Activated naive CD4-positive, alpha-beta T cell treated with anti-CD3 and anti-CD28 coated beads for 36 hours (primary cell): Measurements from ENCODE around the gene NDUFA13. TPM values are rescaled to one million over a fixed set of nuclear protein-coding genes. Genes with fewer than 3 reads are reported as not detected.

Experiments used
- CTCF ChIA-PET: fragments of 350-600 bp; sonication (Branson Sonifier 250); formaldehyde crosslinking; loops from one replicate; lab custom pipeline; 2021; ENCODE audit warnings: antibody characterized with exemption; lab: Charles Lee
- DNase-seq: peaks from one replicate; pipeline ENCODE4 v3.0.0-alpha.2; 2020
- H3K27ac Mint-ChIP-seq: one replicate; pipeline ENCODE4 v1.8.0; 2021; ENCODE audit warnings: mild to moderate bottlenecking, mixed read lengths
- H3K27me3 Mint-ChIP-seq: one replicate; pipeline ENCODE4 v1.8.0; 2021; ENCODE audit warnings: low read depth, mixed read lengths
- H3K36me3 Mint-ChIP-seq: one replicate; pipeline ENCODE4 v1.8.0; 2021; ENCODE audit warnings: low read depth, mixed read lengths
- H3K4me1 Mint-ChIP-seq: one replicate; pipeline ENCODE4 v1.8.0; 2021; ENCODE audit warnings: low read depth, mixed read lengths
- H3K4me3 Mint-ChIP-seq: one replicate; pipeline ENCODE4 v1.8.0; 2021; ENCODE audit warnings: mild to moderate bottlenecking, moderate library complexity, mixed read lengths
- H3K9me3 Mint-ChIP-seq: one replicate; pipeline ENCODE4 v1.8.0; 2021; ENCODE audit warnings: mixed read lengths
- intact Hi-C: fragments of 100-400 bp; cut with micrococcal nuclease; formaldehyde crosslinking; loops from one replicate; pipeline ENCODE4 v1.15.1; 2023
- total RNA-seq, 2 experiments: library from RNA; stranded (reverse); gene quantifications; one replicate each; pipeline ENCODE4 v1.2.3, GENCODE V29; 2021

Gene NDUFA13
- total RNA-seq, 2 experiments from 2014 or later = 351 to 376 TPM

DNA sequence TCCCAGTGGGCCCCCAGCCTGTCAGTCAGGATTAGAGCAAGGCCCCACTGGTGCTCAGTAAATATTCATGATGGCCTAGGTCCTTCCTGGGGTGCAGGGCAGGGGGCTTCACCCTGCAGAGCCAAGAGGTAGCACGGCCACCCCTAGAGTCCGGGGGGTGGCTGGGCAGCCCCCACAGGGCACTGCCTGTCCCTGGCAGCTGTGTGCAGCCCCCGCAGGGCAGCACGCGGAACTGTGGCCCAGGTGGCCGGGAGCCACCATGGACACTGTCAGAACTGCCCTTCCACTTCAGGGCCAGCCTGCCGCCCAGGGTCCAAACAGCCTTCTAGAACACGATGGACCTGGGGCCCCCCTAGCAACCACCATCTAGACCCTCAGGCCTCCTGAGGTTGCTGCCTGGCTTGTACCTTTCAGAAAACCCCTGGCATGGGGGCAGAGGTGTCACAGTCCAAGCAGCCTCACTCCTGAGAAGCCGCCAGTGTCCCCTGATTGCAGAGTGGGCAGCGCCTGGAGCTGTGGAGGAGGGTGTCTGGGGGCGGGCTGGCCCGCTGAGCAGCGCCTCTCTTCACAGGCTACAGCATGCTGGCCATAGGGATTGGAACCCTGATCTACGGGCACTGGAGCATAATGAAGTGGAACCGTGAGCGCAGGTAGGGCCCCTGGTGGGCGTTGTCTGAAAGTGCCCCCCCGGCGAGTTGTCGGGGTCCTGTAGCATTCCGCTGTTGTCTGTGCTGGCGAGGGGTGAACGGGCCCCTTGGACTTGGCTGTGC, 9.8 kb downstream of the NDUFA13 start:
- no peak for DNase-seq
- CTCF ChIA-PET = no interaction called here
- no peaks in the 10 kb centered on the region for H3K9me3 Mint-ChIP-seq
- intact Hi-C loops = no loop called here
- peaks cover 18% of the 10 kb centered on the region for H3K4me1 Mint-ChIP-seq
- H3K4me3 Mint-ChIP-seq = no peak overlapping the region
- no peak overlapping the region for H3K27ac Mint-ChIP-seq
- H3K27me3 Mint-ChIP-seq = no peaks in the 10 kb centered on the region
- H3K36me3 Mint-ChIP-seq = peaks cover 6% of the 10 kb centered on the region

DNA sequence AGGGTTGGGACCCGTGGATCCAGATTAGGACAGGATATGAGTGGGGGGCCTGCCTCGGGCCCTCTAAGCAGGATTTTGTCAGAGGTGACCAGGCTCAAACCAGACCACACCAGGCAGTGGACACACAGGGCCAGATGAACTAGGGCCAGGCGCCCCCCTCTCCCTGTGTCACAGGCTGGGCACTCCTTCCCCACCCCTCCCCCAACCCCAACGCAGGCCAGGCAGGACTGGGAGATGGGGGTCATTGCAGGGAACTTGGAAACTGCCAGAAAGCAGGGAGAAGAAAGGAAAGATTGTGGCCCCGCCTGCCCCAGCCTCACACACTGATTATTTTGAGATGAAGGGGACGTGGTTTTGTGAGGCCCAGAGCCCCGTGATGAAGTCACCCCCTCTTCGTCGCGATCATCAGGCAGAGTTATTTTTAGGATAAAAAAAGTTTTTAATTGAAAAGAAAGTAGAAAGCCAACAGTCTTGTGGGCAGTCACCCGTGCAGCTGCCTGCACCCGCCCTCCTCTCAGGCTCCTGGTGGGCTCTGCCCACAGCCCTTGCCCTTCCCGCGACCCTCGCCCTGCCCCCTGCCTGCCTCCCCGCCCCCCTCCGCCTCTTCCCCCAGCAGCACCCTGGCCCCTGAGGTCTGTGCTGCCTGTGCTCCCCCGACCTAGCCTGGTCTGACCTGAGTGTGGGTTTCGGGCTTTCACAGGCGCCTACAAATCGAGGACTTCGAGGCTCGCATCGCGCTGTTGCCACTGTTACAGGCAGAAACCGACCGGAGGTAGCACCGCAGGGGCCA, 10.8 kb downstream of the NDUFA13 start:
- Mint-ChIP-seq H3K27me3 (no peaks in the 10 kb centered on the region), H3K27ac (no peak overlapping the region), H3K9me3 (no peaks in the 10 kb centered on the region), H3K36me3 (peaks cover 3% of the 10 kb centered on the region), H3K4me3 (no peak overlapping the region), H3K4me1 (peaks cover 10% of the 10 kb centered on the region)
- no peak for DNase-seq
- intact Hi-C loops = no loop called here
- CTCF ChIA-PET = no interaction called here

DNA sequence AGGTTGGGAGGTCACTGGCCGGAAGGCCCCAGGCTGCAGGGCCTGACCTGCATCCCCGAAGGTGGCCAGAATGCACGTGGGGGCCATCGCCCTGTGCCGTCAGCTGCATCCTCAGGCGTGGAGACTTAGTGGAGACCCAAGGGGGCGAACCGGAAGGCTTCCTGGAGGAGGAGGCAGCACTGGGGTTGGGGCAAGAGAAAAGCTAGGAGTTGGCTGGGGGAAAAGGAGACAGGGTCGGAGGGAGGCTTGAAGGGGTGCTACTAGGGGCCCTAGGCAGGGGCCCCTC, 11.3 kb downstream of the NDUFA13 start:
- peaks cover 5% of the 10 kb centered on the region for H3K36me3 Mint-ChIP-seq
- H3K4me1 Mint-ChIP-seq = peaks cover 12% of the 10 kb centered on the region
- CTCF ChIA-PET = no interaction called here
- no peak for DNase-seq
- H3K4me3 Mint-ChIP-seq = no peak overlapping the region
- H3K27ac Mint-ChIP-seq = no peak overlapping the region
- H3K27me3 Mint-ChIP-seq = no peaks in the 10 kb centered on the region
- H3K9me3 Mint-ChIP-seq = no peaks in the 10 kb centered on the region
- intact Hi-C loops = no loop called here

DNA sequence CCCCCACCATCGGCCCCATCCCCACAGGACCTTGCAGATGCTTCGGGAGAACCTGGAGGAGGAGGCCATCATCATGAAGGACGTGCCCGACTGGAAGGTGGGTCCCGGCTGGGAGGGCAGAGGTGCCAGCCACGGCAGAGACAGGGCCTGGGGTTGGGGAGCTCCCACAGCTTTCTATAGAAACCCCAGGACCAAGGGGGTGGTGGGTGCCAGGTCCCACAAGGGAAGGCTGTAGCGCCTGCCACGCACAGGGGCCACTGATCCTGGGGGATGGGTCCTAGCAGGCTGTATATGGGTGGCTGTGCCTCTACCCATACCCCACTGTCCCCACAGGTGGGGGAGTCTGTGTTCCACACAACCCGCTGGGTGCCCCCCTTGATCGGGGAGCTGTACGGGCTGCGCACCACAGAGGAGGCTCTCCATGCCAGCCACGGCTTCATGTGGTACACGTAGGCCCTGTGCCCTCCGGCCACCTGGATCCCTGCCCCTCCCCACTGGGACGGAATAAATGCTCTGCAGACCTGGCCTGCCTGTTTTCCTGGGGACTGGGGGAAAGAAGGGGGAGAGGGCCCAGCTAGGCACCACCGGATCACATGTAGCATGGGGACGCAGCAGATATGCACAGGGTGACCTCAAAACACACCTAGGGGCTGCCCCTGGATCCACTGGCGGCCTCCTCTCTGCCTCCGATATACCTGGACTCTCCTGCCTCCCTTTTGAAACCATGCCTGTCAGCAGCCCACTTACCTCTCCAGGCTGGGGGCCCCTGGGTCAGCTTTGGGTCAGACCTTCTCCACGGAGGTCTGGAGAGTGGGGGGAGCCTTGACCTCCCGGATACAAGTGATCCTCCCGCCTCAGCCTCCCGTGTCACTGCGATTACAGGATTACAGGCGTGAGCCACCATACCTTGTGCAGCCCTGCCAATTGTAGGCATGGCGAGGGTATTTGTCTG, 11.9 kb downstream of the NDUFA13 start:
- no peaks in the 10 kb centered on the region for H3K27me3 Mint-ChIP-seq

DNA sequence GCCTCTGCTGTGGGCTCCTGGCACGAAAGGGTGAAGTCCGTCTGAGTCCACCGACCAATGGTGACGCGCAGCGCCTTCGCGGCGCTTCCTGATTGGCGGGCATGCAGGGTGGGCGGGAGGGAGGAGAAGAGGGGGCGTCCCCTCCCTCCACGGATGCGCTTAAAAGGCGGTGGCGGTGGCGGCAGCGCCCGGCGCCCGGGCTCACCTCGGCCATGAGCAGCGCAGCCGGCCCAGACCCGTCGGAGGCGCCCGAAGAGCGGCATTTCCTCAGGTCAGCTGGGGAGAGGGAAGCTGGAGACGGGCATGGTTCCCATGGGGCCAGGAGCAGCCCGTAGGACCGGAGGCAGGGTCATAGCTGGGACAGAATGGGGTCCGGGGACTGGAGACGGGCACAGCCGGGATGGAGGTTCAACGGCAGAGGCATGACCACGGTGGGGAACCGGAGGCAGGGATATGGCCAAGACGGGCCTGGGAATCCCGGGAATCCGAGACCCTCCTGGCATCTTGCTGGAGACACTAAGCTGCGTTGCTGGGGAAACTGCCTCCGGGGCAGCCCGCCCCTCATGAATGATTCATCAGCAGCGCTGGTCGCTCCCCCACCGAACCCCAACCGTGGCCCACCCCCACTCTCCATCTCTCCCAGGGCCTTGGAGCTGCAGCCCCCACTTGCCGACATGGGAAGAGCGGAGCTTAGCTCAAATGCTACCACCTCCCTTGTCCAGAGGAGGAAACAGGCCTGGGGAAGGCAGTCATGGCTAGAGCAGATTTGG, 12.9 kb downstream of the NDUFA13 start, which contains the start of gene YJEFN3:
Gene YJEFN3, plus strand, starts transcription at position 191 of the 770 bp plus-strand sequence. Its CDS starts 22 bp downstream, at position 213.
- CTCF ChIA-PET = interaction anchor here (0.6 to 5.9 kb wide), 3 partner anchors 99 to 139 kb away, joined by 3 to 46 read pairs (median 4); partner anchors contain the start of gene GMIP
- intact Hi-C loops = no loop called here
- Mint-ChIP-seq H3K4me3 (no peak within 1 kb of the TSS), H3K36me3 (peaks cover 5% of the 10 kb centered on the region), H3K27ac (peak within 1 kb of the TSS; percentile 30), H3K9me3 (no peaks in the 10 kb centered on the region), H3K4me1 (peaks cover 8% of the 10 kb centered on the region), H3K27me3 (no peaks in the 10 kb centered on the region)
- no peak for DNase-seq

More for the DNA sequence above, 11.9 kb downstream of the NDUFA13 start:
- Mint-ChIP-seq H3K9me3 (no peaks in the 10 kb centered on the region), H3K4me3 (no peak overlapping the region), H3K4me1 (peaks cover 9% of the 10 kb centered on the region), H3K27ac (no peak overlapping the region), H3K36me3 (peaks cover 5% of the 10 kb centered on the region)
- DNase-seq = no peak
- CTCF ChIA-PET = interaction anchor here (5.9 kb wide), 1 partner anchor 117 kb away, joined by 46 read pairs; the partner anchor contains the start of gene GMIP
- intact Hi-C loops = no loop called here

DNA sequence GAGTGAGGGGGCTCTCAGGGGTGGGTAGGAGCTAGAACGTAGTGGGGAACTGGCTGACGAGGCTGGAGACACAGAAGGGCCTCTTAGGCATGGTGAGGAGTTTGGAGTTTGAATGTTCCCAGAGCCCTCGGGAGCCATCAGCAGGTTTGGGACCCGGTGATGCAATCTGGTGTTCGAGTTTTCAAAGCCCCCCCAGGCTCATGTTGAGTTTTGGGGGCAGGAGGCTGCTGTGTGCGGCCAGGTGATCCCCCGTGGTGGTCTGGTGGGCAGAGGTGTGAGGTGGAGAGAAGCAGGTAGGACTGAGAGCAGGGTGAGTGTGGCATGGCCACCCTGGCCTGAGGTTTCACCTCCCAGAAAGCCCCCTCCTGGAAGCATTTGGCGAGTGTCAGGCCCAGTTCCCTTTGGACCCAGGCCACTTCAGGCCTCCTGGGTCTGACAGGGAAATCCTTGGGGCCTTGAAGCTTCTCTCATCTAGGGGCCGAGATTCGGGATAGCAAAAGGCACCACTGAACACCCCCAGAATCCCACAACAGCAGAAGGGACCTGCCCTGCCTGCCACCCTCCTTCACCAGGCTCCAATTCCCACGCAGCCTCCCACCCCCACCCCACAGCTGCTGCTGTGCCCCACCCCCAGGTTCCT, 13.9 kb downstream of the NDUFA13 start:
- CTCF ChIA-PET = interaction anchor here (1.1 to 5.9 kb wide), 5 partner anchors 11 to 132 kb away, joined by 3 to 46 read pairs (median 5); partner anchors contain the start of genes GMIP and NDUFA13
- intact Hi-C loops = loop anchor here (10.0 kb wide), 1 partner anchor 245 kb away; no protein-coding TSS in a partner anchor
- H3K27ac Mint-ChIP-seq = peak overlapping the region; percentile 30
- no peak overlapping the region for H3K4me3 Mint-ChIP-seq
- no peak for DNase-seq
- H3K4me1 Mint-ChIP-seq = peaks cover 9% of the 10 kb centered on the region
- H3K9me3 Mint-ChIP-seq = no peaks in the 10 kb centered on the region
- no peaks in the 10 kb centered on the region for H3K27me3 Mint-ChIP-seq
- H3K36me3 Mint-ChIP-seq = peaks cover 5% of the 10 kb centered on the region

DNA sequence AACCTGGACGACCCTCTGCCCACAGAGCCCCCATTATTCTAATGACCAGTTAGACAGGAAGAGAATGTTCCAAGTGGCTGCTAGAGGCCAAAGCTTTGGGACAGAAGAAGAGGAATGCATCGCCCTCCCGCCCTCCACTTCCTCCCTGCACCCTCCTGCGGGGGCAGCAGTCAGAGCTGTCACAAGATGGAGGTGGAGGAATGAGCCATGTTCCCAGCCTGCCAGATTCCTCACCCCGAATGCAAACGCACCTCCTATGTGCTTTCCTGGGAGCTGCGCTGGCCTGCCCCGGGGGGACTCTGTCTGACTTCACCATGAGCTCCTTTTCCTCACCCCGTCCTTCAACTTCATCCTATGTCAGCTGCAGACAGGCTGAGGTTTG, 14.4 kb downstream of the NDUFA13 start:
- peaks cover 5% of the 10 kb centered on the region for H3K36me3 Mint-ChIP-seq
- no peaks in the 10 kb centered on the region for H3K27me3 Mint-ChIP-seq
- peaks cover 9% of the 10 kb centered on the region for H3K4me1 Mint-ChIP-seq
- no peaks in the 10 kb centered on the region for H3K9me3 Mint-ChIP-seq
- no peak overlapping the region for H3K27ac Mint-ChIP-seq
- no peak for DNase-seq
- CTCF ChIA-PET = interaction anchor here (1.1 to 5.9 kb wide), 5 partner anchors 11 to 132 kb away, joined by 3 to 46 read pairs (median 5); partner anchors contain the start of genes GMIP and NDUFA13
- intact Hi-C loops = loop anchor here (10.0 kb wide), 1 partner anchor 244 kb away; no protein-coding TSS in a partner anchor
- H3K4me3 Mint-ChIP-seq = no peak overlapping the region

DNA sequence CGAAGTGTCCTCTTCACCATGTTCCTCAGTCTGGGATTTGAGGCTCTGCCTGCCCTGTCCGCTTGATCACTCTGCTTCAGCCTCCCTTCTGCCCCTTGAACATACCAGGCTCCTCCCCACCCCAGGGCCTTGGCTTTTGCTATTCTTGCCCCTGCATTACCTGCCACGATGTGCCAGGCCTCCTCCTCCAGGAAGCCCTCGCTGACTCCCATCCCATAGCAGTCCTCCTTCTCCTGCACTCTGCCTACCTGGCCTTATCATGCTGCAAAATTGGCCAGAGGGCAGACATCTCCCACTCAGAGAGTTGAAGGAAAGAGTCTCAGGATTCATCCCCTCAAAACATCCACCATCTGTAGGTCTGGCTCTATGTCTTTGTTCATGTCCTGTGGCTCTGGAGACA, 14.9 kb downstream of the NDUFA13 start:
- Mint-ChIP-seq H3K36me3 (peaks cover 5% of the 10 kb centered on the region), H3K9me3 (no peaks in the 10 kb centered on the region), H3K4me1 (peaks cover 9% of the 10 kb centered on the region), H3K4me3 (no peak overlapping the region), H3K27me3 (no peaks in the 10 kb centered on the region), H3K27ac (no peak overlapping the region)
- DNase-seq = no peak
- intact Hi-C loops = loop anchor here (10.0 kb wide), 1 partner anchor 244 kb away; no protein-coding TSS in a partner anchor
- CTCF ChIA-PET = interaction anchor here (0.6 to 5.9 kb wide), 8 partner anchors 10 to 463 kb away, joined by 3 to 46 read pairs (median 8); partner anchors contain the start of genes GMIP and NDUFA13

DNA sequence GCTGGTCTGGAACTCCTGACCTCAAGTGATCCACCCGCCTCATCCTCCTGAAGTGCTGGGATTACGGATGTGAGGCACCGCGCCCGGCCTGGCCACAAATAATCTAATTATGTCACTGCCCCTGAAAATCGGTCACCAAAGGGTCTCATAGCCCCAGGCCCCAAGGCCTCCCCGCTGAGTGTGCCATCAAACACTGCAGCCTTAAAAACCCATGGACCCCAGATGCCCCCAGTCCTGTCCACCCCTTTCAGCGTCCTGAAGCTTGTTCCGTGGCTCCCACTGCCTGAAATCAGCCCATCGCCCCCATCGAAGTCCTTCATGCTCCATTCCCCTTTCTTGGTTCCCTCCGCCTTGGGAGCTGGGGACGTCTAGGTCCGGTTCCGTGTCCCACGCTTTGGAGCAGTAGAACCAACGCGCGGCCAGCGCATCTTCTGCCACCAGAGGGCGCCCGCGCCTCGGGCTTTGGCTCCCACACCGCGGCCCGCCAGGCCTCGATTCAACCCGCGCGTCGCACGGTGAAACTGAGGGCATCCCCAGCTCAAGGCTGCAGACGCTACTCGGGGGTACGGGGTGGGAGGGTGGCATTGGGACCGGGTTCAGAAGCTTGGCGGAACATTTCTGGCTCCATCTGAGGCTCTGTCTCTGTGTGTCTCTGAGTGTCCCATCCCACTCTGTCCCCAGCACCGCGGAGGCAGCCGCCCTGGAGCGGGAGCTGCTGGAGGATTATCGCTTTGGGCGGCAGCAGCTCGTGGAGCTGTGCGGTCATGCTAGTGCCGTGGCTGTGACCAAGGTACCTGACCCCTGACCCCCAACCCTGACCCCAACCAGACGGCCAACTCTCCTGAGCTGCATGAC, 16.2 kb downstream of the NDUFA13 start:
- DNase-seq = peak; percentile 88
- no peak overlapping the region for H3K27ac Mint-ChIP-seq
- no peak overlapping the region for H3K4me3 Mint-ChIP-seq
- no peaks in the 10 kb centered on the region for H3K9me3 Mint-ChIP-seq
- intact Hi-C loops = loop anchor here (1.0 to 10.0 kb wide), 4 partner anchors 23 to 427 kb away; partner anchors contain the start of gene GMIP
- peaks cover 5% of the 10 kb centered on the region for H3K36me3 Mint-ChIP-seq
- no peaks in the 10 kb centered on the region for H3K27me3 Mint-ChIP-seq
- CTCF ChIA-PET = interaction anchor here (0.6 to 5.9 kb wide), 33 partner anchors 9 to 486 kb away, joined by 3 to 46 read pairs (median 5); partner anchors contain the start of genes GMIP, NDUFA13, PBX4 and TSSK6
- peaks cover 12% of the 10 kb centered on the region for H3K4me1 Mint-ChIP-seq
